Measurements from ENCODE around the gene GPATCH2L. TPM values are rescaled to one million over a fixed set of nuclear protein-coding genes. Genes with fewer than 3 reads are reported as not detected.

The GPATCH2L gene
- total RNA-seq: 22.8 TPM
- long read RNA-seq, full-length matches to known transcripts: 2 of 14 reads
- long read RNA-seq, partial matches to known transcripts: 3 of 14 reads
- long read RNA-seq, other reads (novel, unspliced or antisense): 9 of 14 reads

GRCh38 chr14:76151398-76152332 is at the start of gene GPATCH2L:
TSS of gene GPATCH2L (plus strand) at chr14:76151922. CDS start at chr14:76154364, 2,442 bp downstream.
- intact Hi-C loops (cut with micrococcal nuclease): no loop called here
- peak; percentile 100 for ATAC-seq
- DNase-seq: peak; percentile 96

- ATAC-seq: no peak
- DNase-seq: no peak
- intact Hi-C loops (cut with micrococcal nuclease): no loop called here
These were observed 46.8 kb upstream of the GPATCH2L start for GRCh38 chr14:76104802-76105355.

- DNase-seq: no peak
- ATAC-seq: no peak
- intact Hi-C loops (cut with micrococcal nuclease): no loop called here
These were observed 45.5 kb upstream of the GPATCH2L start for GRCh38 chr14:76106188-76106587.

GRCh38 chr14:76109087-76109880 is 42.4 kb upstream of the GPATCH2L start:
- DNase-seq (no peak), ATAC-seq (no peak)
- intact Hi-C loops (cut with micrococcal nuclease): no loop called here

- DNase-seq (no peak), ATAC-seq (no peak)
- intact Hi-C loops (cut with micrococcal nuclease): no loop called here
These were observed 38.7 kb upstream of the GPATCH2L start for GRCh38 chr14:76112889-76113624.

GRCh38 chr14:76113691-76114090 is 38.0 kb upstream of the GPATCH2L start:
- DNase-seq (no peak), ATAC-seq (no peak)
- intact Hi-C loops (cut with micrococcal nuclease): no loop called here

GRCh38 chr14:76115010-76115422 is 36.7 kb upstream of the GPATCH2L start:
- intact Hi-C loops (cut with micrococcal nuclease): no loop called here
- ATAC-seq (no peak), DNase-seq (no peak)

- DNase-seq (no peak), ATAC-seq (no peak)
- intact Hi-C loops (cut with micrococcal nuclease): no loop called here
These were observed 33.8 kb upstream of the GPATCH2L start for GRCh38 chr14:76117789-76118484.

GRCh38 chr14:76118594-76118993 is 33.1 kb upstream of the GPATCH2L start:
- ATAC-seq: no peak
- no peak for DNase-seq
- intact Hi-C loops (cut with micrococcal nuclease): no loop called here

- DNase-seq: no peak
- ATAC-seq: no peak
- intact Hi-C loops (cut with micrococcal nuclease): no loop called here
These were observed 30.5 kb upstream of the GPATCH2L start for GRCh38 chr14:76121089-76121748.

GRCh38 chr14:76123426-76124225 is 28.1 kb upstream of the GPATCH2L start:
- no peak for ATAC-seq
- intact Hi-C loops (cut with micrococcal nuclease): no loop called here

GRCh38 chr14:76125511-76125910 is 26.2 kb upstream of the GPATCH2L start:
- ATAC-seq (no peak), DNase-seq (no peak)
- intact Hi-C loops (cut with micrococcal nuclease): no loop called here

More at GRCh38 chr14:76123426-76124225, 28.1 kb upstream of the GPATCH2L start:
- DNase-seq: no peak

GRCh38 chr14:76126076-76126475 is 25.6 kb upstream of the GPATCH2L start:
- DNase-seq (no peak), ATAC-seq (no peak)
- intact Hi-C loops (cut with micrococcal nuclease): no loop called here

- intact Hi-C loops (cut with micrococcal nuclease): no loop called here
- no peak for DNase-seq
These were observed 21.7 kb upstream of the GPATCH2L start for GRCh38 chr14:76129851-76130576.

GRCh38 chr14:76131071-76131965 is 20.4 kb upstream of the GPATCH2L start:
- intact Hi-C loops (cut with micrococcal nuclease): no loop called here
- DNase-seq: no peak
- ATAC-seq: no peak

More at GRCh38 chr14:76129851-76130576, 21.7 kb upstream of the GPATCH2L start:
- ATAC-seq: no peak

Measured in left ventricle myocardium superior (tissue), 1 donor.